HL-60 (cell line): ENCODE measurements around the gene COLQ.
"Not testable (repeated sequence)": the region's sequence is repeated elsewhere in the genome, so short reads cannot be mapped to it uniquely, and the experiment has no call there.

ENCODE experiments used
- DNase-seq, 2 experiments: peaks; one replicate each; pipeline ENCODE4 v3.0.0-alpha.2; 2010 to 2020; ENCODE audit warnings: low read depth in 1 of 2, low spot score in 1 of 2
- H3K27ac ChIP-seq: fragments of 250-450 bp; sonication (Bioruptor Pico); replicated peaks from 2 replicates; pipeline ENCODE4 v1.5.1; 2020; ENCODE audit warnings: mild to moderate bottlenecking, moderate library complexity
- H3K27me3 ChIP-seq: fragments of 250-450 bp; sonication (Bioruptor Pico); 2 replicates; pipeline ENCODE4 v1.5.1; 2021; ENCODE audit warnings: mild to moderate bottlenecking, moderate library complexity; ENCODE audit not compliant: insufficient read depth, poor library complexity, severe bottlenecking
- H3K4me3 ChIP-seq: replicated peaks from 2 replicates; pipeline ENCODE4 v1.5.1; 2011; ENCODE audit warnings: mild to moderate bottlenecking, control low read depth, low read length; ENCODE audit not compliant: insufficient read depth
- GABPA ChIP-seq: IDR thresholded peaks from 2 replicates; pipeline ENCODE4 v1.6.1; 2012; ENCODE audit warnings: low read depth
- POLR2AphosphoS5 ChIP-seq: IDR thresholded peaks from 2 replicates; pipeline ENCODE4 v1.6.1; 2012; ENCODE audit warnings: low read depth
- SPI1 ChIP-seq: IDR thresholded peaks from 2 replicates; pipeline ENCODE4 v1.6.1; 2012; ENCODE audit warnings: low read depth, mild to moderate bottlenecking, borderline replicate concordance
- TF ChIP-seq, protein P1 (sequence below): IDR thresholded peaks from 2 replicates; pipeline ENCODE4 v1.6.1; 2012; ENCODE audit warnings: low read depth; ENCODE audit not compliant: insufficient replicate concordance
- TF ChIP-seq, protein P2 (sequence below): IDR thresholded peaks from one replicate; pipeline ENCODE4 v1.5.1; 2011; ENCODE audit warnings: low read length, control low read depth, inconsistent platforms; ENCODE audit not compliant: insufficient read depth

COLQ gene

DNA sequence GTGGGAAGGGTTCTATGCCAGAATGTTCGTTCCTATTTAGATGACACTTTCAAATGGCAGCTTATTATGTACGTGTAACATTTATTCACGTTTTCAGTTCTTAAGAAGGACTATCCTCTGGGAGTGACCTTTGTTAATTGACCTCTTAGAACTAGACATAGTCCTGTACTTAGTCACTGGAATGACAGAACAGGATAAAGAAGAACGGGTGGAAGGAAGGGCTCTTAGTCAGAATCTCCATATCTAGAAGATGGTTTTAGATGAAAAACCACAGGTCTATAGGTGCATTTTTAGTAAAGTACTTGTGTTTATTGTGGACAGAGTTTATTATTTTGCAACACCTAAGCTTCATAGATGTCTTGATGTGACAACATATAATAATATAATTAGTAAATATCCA lies 100.6 kb downstream of the COLQ start:
- DNase-seq: no peak
- no peak overlapping the region for H3K4me3 ChIP-seq
- no peaks in the 10 kb centered on the region for H3K27me3 ChIP-seq
- TF ChIP-seq GABPA (no peak), POLR2AphosphoS5 (no peak), SPI1 (no peak)
- TF ChIP-seq, protein P1, sequence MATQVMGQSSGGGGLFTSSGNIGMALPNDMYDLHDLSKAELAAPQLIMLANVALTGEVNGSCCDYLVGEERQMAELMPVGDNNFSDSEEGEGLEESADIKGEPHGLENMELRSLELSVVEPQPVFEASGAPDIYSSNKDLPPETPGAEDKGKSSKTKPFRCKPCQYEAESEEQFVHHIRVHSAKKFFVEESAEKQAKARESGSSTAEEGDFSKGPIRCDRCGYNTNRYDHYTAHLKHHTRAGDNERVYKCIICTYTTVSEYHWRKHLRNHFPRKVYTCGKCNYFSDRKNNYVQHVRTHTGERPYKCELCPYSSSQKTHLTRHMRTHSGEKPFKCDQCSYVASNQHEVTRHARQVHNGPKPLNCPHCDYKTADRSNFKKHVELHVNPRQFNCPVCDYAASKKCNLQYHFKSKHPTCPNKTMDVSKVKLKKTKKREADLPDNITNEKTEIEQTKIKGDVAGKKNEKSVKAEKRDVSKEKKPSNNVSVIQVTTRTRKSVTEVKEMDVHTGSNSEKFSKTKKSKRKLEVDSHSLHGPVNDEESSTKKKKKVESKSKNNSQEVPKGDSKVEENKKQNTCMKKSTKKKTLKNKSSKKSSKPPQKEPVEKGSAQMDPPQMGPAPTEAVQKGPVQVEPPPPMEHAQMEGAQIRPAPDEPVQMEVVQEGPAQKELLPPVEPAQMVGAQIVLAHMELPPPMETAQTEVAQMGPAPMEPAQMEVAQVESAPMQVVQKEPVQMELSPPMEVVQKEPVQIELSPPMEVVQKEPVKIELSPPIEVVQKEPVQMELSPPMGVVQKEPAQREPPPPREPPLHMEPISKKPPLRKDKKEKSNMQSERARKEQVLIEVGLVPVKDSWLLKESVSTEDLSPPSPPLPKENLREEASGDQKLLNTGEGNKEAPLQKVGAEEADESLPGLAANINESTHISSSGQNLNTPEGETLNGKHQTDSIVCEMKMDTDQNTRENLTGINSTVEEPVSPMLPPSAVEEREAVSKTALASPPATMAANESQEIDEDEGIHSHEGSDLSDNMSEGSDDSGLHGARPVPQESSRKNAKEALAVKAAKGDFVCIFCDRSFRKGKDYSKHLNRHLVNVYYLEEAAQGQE: no peak
- TF ChIP-seq, protein P2, sequence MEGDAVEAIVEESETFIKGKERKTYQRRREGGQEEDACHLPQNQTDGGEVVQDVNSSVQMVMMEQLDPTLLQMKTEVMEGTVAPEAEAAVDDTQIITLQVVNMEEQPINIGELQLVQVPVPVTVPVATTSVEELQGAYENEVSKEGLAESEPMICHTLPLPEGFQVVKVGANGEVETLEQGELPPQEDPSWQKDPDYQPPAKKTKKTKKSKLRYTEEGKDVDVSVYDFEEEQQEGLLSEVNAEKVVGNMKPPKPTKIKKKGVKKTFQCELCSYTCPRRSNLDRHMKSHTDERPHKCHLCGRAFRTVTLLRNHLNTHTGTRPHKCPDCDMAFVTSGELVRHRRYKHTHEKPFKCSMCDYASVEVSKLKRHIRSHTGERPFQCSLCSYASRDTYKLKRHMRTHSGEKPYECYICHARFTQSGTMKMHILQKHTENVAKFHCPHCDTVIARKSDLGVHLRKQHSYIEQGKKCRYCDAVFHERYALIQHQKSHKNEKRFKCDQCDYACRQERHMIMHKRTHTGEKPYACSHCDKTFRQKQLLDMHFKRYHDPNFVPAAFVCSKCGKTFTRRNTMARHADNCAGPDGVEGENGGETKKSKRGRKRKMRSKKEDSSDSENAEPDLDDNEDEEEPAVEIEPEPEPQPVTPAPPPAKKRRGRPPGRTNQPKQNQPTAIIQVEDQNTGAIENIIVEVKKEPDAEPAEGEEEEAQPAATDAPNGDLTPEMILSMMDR: no peak
- no peak overlapping the region for H3K27ac ChIP-seq

DNA sequence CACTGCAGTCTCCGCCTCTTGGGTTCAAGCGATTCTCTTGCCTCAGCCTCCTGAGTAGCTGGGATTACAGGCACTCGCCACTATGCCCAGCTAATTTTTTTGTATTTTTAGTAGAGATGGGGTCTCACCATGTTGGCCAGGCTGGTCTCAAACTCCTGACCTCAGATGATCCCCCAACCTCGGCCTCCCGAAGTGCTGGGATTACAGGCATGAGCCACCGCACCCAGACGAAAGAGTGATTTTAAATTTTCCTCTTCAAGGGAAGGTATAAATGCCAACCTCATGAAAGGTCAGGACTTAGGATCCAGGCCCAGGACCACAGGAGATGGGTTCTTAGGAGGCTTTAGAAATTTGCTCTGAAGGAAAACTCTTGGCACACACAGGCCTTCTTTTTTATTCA lies 110.5 kb downstream of the COLQ start:
- not testable (repeated sequence) for H3K4me3 ChIP-seq, H3K27ac ChIP-seq, DNase-seq, H3K27me3 ChIP-seq

DNA sequence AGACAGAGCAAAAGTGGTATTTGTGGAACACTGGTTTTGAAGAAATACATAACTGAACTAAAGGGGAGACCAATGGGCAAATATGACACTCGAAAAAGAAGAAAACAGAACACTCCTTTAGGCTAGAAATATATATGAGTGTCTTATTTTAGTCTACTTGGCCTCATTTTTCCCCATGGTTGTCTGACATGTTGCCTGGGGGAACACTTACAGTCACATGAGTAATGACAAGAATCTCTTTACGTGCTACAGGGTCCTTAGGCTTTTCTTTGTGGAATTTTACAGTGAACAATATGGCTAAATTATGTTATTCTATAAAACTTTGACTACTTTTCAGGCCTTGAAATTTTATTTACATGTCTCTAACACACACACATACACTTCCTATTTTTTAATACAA lies 111.7 kb downstream of the COLQ start:
- Histone ChIP-seq H3K27ac (no peak overlapping the region), H3K27me3 (no peaks in the 10 kb centered on the region), H3K4me3 (no peak overlapping the region)
- TF ChIP-seq, protein P1: no peak
- no peak for TF ChIP-seq GABPA
- no peak for TF ChIP-seq SPI1
- no peak for TF ChIP-seq POLR2AphosphoS5
- TF ChIP-seq, protein P2: no peak
- no peak for DNase-seq

DNA sequence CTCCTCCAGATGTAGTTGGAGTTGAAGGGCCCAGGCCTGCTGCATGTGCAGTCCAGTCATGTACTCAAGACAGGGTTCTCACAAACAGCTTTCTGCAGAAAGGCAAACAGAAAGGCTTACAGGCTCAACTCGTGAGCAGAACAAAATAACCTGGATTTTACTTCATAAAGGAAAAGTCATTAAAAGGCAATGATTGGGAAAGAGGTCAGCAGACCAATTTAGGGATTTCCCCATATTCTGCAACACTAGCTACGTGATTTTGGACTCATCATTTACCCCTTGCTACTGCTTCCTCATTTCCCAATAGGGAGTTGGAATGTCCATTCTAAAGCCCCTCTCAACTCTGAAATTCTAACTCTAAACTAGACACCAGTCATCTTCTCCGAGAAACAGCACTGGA lies 112.3 kb downstream of the COLQ start:
- DNase-seq: no peak
- H3K4me3 ChIP-seq: no peak overlapping the region
- no peaks in the 10 kb centered on the region for H3K27me3 ChIP-seq
- TF ChIP-seq SPI1 (no peak), POLR2AphosphoS5 (no peak), GABPA (no peak)
- TF ChIP-seq, protein P1: no peak
- TF ChIP-seq, protein P2: no peak
- H3K27ac ChIP-seq: no peak overlapping the region
